NCI-H748 treated with DMSO at 0.1 percent for 48 hours (cell line): ENCODE results near the gene NDUFA12.
"Not testable (repeated sequence)": the region's sequence is repeated elsewhere in the genome, so short reads cannot be mapped to it uniquely, and the experiment has no call there.

Experiments
- DNase-seq: peaks from one replicate; lab custom pipeline; 2025; lab: John Stamatoyannopoulos, UW

NDUFA12 gene

GRCh38 chr12:95003213-95003920 lies at the start of gene NDUFA12:
Gene NDUFA12, minus strand, starts transcription at chr12:95003697. Its CDS starts 17 bp downstream, at chr12:95003680.
- peak; percentile 93 for DNase-seq

DNA sequence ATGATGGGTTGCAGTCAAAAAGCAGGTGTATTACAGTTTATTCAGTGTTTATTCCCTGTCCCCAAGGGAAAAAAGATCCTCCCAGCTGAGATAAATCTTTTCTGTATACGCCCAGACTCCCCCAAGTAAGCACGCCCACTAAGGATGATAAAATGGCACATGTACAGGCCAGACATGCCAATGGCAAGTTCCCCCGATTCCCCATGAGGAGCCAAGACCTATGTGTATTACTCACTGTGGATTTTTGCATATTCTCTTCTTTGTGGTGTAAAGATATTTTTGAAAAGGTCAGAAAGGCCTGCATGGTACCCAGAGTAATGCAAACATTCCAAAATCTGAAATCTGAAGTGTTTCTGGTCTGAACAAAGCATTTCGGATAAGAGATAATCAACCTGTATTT lies 47.7 kb upstream of the NDUFA12 start:
- no peak for DNase-seq

- no peak for DNase-seq
Measured at GRCh38 chr12:95037906-95038305, 34.4 kb upstream of the NDUFA12 start.

GRCh38 chr12:95034750-95035149 lies 31.3 kb upstream of the NDUFA12 start:
- no peak for DNase-seq

GRCh38 chr12:95022477-95022876 lies 19.0 kb upstream of the NDUFA12 start:
- DNase-seq, result no peak

DNA sequence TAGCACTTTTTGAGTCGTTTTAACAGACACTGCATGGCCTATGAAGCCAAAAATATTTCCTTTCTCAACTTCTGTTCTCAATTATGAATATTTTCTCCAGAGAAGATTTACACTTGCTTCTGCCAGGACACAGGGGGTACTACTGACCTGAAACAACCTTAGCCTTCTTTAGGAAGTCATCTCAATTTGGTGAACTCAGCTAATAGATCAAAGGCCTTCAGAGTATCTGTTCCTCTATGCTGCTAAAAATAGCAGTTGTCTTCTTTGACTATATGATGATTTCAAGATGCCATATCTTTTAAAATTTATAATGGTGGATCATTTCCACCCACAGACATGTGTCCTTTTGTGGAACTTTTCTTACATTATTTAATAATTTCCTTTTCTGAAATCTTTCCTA lies 14.0 kb upstream of the NDUFA12 start:
- no peak for DNase-seq

DNA sequence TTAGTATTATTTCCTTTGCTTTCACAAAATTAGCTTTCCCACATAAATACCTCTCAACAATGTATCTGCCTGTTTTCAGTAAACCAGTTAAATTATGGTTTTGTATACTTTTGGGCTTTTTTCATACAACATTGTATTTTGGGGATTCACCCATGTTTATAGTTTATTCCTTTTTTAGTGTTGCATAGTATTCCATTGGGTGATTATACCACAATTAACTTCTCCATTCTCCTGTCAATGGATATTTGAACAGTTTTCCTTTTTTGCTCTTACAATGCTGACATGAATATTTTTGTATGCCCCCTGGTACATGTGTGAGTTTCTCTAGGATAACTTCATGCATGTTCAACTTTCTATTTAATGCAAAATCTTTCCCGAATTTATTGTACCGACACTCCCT lies 12.6 kb upstream of the NDUFA12 start:
- no peak for DNase-seq

GRCh38 chr12:95014554-95014953 lies 11.1 kb upstream of the NDUFA12 start:
- no peak for DNase-seq

- no peak for DNase-seq
Measured at GRCh38 chr12:95006206-95006605, 2.7 kb upstream of the NDUFA12 start.

DNA sequence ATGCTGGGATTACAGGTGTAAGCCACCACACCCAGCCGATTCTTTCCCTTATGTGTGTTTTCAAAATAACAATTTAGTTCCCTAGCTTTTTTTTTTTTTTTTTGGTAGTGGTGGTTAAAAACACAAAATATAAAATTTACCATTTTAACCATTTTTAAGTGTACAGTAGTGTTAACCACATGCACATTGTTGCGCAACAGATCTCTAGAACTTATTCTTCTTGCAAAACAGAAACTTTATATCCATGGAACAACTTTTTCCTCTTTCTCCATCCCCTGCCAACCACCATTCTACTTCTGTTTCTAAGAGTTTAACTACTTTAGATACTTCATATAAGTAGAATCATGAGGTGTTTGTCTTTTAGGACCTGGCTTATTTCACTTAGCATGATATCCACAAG lies 1.1 kb upstream of the NDUFA12 start:
- DNase-seq, result no peak

DNA sequence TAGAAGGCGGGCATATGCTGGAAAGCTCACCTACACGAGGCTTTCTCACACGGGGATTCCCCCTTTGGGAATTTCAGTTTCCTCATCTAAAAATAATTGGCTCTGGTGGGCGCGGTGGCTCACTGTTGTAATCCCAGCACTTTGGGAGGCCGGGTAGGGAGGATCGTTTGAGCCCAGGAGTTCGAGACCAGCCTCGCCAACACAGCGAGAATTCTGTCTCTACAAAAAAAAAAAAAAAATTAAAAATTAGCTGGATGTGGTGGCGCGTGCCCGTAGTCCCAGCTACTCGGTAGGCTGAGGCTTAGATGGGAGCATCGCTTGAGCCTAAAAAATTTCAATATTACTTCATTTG lies 400 bp upstream of the NDUFA12 start:
- DNase-seq, result no peak

DNA sequence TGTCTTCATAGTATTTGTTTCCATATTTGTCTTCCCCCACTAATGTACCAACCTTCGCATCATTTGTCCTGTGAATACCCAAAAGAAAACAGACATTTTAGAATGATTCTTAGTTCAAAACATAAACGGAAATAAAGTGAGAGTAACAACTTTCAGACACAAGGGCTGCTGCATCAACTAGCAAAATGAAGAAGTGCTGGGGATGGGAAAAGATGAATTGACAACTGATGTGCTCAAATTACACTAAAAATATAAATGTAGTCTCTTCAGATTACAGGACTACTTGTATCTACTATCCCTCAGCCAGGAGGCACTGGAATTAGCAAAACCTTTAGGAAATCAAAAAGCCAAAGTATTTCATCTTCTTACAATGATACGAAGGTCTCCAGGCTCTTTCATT lies 743 bp downstream of the NDUFA12 start:
- no peak for DNase-seq

DNA sequence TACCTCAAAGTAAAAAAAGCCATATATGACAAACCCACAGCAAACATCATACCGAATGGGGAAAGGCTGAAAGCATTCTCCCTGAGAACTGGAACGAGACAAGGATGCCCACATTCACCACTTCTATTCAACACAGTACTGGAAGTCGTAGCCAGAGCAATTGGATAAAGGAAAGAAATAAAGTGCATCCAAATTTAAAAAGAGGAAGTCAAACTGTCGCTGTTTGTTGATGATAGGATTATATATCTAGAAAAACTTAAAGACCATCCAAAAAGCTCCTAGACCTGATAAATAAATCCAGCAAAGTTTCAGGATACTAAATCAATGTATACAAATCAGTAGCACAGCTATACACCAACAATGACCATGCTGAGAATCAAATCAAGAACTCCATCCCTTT lies 5.2 kb downstream of the NDUFA12 start:
- no peak for DNase-seq

DNA sequence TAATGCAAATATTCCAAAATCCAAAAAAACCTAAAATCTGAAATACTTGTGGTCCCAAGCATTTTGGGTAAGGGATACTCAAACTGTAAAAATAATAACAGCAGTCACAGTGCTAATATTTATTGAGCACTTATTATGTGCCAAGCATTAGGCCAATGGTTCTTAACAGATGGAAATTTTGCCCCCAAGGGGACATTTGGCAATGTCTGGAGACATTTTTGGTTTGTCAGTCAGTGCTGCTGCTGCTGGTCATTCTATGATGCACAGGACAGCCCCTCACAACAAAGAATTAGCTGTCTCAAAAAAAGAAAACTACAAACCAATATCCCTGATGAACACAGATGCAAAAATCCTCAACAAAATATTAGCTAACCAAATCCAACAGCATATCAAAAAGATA lies 5.8 kb downstream of the NDUFA12 start:
- DNase-seq, result no peak

DNA sequence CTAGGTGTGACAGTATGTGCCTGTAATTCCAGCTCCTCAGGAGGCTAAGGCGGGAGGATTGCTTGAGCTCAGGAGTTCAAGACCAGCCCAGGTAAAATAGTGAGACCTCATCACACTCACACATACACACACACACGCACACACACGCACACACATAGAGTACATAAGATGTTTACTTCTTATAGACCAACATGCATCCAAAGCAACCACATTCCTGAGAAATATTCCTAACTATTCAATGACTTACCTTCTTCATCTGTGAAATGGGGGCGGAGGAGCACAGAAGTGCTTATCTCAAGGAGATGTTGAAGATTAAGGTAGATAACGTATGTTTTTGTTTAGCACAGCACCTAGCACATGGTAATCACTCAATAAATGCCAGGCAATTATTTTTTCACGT lies 6.4 kb downstream of the NDUFA12 start:
- no peak for DNase-seq

GRCh38 chr12:94994312-94994711 lies 9.2 kb downstream of the NDUFA12 start:
- DNase-seq, result no peak

- DNase-seq, result not testable (repeated sequence)
Measured at GRCh38 chr12:94993855-94994254, 9.6 kb downstream of the NDUFA12 start.

DNA sequence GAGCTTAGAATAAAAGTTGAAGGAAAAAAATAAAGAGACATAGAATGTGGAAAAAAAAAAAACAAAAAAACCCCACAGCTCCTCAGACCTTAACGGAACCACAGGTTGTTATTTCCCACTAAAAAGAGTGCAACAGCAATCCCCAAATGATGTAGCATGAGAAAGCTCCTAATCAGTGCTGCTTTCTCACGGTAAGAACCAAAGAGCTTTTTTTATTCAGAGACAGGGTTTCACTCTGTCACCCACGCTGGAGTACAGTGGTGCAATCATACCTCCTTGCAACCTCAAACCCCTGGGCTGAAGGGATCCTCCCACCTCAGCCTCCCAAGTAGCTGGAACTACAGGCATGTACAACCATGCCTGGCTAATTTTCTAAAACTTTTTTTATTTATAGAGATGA lies 13.3 kb downstream of the NDUFA12 start:
- DNase-seq, result no peak

GRCh38 chr12:94988471-94988870 lies 15.0 kb downstream of the NDUFA12 start:
- DNase-seq, result no peak

DNA sequence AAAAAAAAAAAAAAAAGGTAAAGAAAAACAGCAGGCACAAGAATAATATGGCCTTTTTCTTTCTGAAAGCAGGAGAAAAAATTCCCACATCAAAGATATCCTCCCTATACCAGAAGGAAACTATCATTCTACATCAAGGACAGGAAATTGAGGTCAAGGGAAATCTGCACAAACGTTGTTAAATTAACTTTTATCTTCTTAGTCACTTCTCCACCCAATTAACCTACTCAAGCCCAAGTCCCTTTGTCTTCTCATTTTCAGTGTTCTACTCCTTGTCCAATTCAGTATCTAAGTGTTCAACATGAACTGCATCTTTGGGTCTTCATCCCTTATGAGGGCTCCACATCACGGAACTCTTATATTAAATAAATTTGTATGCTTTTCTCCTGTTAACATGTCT lies 15.7 kb downstream of the NDUFA12 start:
- no peak for DNase-seq

GRCh38 chr12:94987076-94987669 lies 16.3 kb downstream of the NDUFA12 start:
- no peak for DNase-seq

GRCh38 chr12:94985099-94985498 lies 18.4 kb downstream of the NDUFA12 start:
- not testable (repeated sequence) for DNase-seq

GRCh38 chr12:94983321-94983720 lies 20.2 kb downstream of the NDUFA12 start:
- no peak for DNase-seq

- DNase-seq, result no peak
Measured at GRCh38 chr12:94982456-94982855, 21.0 kb downstream of the NDUFA12 start.
